Parathyroid adenoma (tissue), 2 donors: ENCODE data around the gene EPB41.
A peak's percentile ranks its signal among the peaks of the same experiment; 100 is the strongest.

ENCODE experiments used
- H2AFZ ChIP-seq: fragments of 300-600 bp; sonication (generic); one replicate; pipeline ENCODE4 v1.7.0; 2017; ENCODE audit warnings: antibody characterized with exemption, mild to moderate bottlenecking
- H3K27ac ChIP-seq: fragments of 300-600 bp; sonication (generic); one replicate; pipeline ENCODE4 v1.7.0; 2017
- H3K27me3 ChIP-seq: fragments of 300-600 bp; sonication (generic); one replicate; pipeline ENCODE4 v1.7.0; 2017; ENCODE audit warnings: low read length; ENCODE audit not compliant: control insufficient read depth, insufficient read depth
- H3K36me3 ChIP-seq: fragments of 300-600 bp; sonication (generic); one replicate; pipeline ENCODE4 v1.7.0; 2017; ENCODE audit warnings: low read length; ENCODE audit not compliant: control insufficient read depth, insufficient read depth
- H3K4me1 ChIP-seq: fragments of 300-600 bp; sonication (generic); one replicate; pipeline ENCODE4 v1.7.0; 2017; ENCODE audit warnings: control low read depth
- H3K4me2 ChIP-seq: fragments of 300-600 bp; sonication (generic); one replicate; pipeline ENCODE4 v1.7.0; 2017; ENCODE audit warnings: low read length
- H3K4me3 ChIP-seq: fragments of 300-600 bp; sonication (generic); one replicate; pipeline ENCODE4 v1.7.0; 2017; ENCODE audit warnings: low read depth, low read length
- H3K79me2 ChIP-seq: fragments of 300-600 bp; sonication (generic); one replicate; pipeline ENCODE4 v1.7.0; 2017; ENCODE audit warnings: control low read depth
- H3K9ac ChIP-seq: fragments of 300-600 bp; sonication (generic); one replicate; pipeline ENCODE4 v1.7.0; 2017; ENCODE audit warnings: mild to moderate bottlenecking
- H3K9me3 ChIP-seq: fragments of 300-600 bp; sonication (generic); one replicate; pipeline ENCODE4 v1.7.0; 2017; ENCODE audit warnings: low read length; ENCODE audit not compliant: control insufficient read depth
- TF ChIP-seq, protein P1 (sequence below): fragments of 300-600 bp; sonication (generic); IDR thresholded peaks from one replicate; pipeline ENCODE4 v1.7.0; 2017; ENCODE audit warnings: antibody characterized with exemption, mild to moderate bottlenecking
- donor health status: primary hyperparathyroidism.

EPB41 gene

DNA sequence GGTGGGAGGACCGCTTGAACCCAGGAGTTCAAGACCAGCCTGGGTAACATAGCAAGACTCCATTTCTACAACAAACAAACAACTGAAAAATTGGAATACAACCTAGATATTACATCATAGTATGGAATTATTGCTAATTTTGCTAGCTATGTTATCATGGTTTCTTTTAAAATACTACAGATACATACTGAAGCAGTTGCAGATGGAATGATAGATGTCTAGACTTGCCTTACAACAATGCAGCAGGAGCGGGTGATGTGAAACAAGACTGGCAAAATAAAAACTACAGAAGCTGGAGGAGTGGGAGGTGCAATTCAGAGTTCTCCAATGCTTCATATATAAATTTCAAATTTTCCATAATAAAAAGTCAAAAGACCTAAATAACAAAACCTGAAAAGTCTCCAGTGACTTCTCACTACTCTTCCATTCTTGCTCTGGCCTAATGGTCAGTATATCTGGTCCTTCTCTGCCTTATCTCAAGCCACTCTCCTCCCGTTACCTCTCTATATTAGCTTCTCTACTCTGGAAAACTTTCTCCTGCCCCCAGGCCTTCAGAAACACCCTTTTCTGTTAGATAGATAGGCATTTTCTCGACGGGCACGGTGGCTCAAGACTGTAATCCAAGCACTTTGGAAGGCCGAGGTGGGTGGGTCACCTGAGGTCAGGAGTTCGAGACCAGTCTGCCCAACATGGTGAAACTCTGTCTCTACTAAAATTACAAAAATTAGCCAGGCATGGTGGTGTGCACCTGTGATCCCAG is 237.9 kb downstream of the EPB41 start:
- Histone ChIP-seq H2AFZ (no peak overlapping the region), H3K79me2 (peaks cover 6% of the 10 kb centered on the region), H3K36me3 (no peaks in the 10 kb centered on the region), H3K9ac (no peak overlapping the region), H3K4me2 (no peak overlapping the region), H3K27me3 (no peaks in the 10 kb centered on the region), H3K9me3 (no peaks in the 10 kb centered on the region), H3K4me3 (no peak overlapping the region), H3K4me1 (peaks cover 18% of the 10 kb centered on the region), H3K27ac (no peak overlapping the region)
- TF ChIP-seq, protein P1, sequence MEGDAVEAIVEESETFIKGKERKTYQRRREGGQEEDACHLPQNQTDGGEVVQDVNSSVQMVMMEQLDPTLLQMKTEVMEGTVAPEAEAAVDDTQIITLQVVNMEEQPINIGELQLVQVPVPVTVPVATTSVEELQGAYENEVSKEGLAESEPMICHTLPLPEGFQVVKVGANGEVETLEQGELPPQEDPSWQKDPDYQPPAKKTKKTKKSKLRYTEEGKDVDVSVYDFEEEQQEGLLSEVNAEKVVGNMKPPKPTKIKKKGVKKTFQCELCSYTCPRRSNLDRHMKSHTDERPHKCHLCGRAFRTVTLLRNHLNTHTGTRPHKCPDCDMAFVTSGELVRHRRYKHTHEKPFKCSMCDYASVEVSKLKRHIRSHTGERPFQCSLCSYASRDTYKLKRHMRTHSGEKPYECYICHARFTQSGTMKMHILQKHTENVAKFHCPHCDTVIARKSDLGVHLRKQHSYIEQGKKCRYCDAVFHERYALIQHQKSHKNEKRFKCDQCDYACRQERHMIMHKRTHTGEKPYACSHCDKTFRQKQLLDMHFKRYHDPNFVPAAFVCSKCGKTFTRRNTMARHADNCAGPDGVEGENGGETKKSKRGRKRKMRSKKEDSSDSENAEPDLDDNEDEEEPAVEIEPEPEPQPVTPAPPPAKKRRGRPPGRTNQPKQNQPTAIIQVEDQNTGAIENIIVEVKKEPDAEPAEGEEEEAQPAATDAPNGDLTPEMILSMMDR, result no peak

GRCh38 chr1:29156543-29157268 is 242.3 kb downstream of the EPB41 start:
- peaks cover 26% of the 10 kb centered on the region for H3K4me1 ChIP-seq
- H3K27me3 ChIP-seq, result no peaks in the 10 kb centered on the region
- H3K36me3 ChIP-seq, result no peaks in the 10 kb centered on the region
- peak overlapping the region; percentile 40 for H3K4me3 ChIP-seq
- H2AFZ ChIP-seq, result no peak overlapping the region
- peak overlapping the region; percentile 83 for H3K27ac ChIP-seq
- H3K9me3 ChIP-seq, result no peaks in the 10 kb centered on the region
- no peak overlapping the region for H3K9ac ChIP-seq
- peaks cover 4% of the 10 kb centered on the region for H3K79me2 ChIP-seq
- TF ChIP-seq, protein P1, result no peak
- peak overlapping the region; percentile 48 for H3K4me2 ChIP-seq

DNA sequence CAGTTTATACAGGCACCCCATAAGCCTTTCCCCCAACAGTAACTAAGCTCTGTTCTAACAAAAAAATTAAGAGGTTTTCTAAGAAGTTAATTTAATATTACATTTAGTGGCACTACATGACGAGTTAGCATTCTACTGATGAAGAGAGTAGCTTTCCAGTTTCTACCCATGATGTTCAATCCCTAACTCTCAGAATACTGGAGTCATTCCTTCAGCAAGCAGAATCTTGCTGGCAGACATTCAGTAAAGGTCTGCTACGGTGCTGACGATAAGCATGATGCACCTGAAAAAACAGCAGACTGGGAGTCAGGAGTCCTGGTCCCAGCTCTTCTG is 242.9 kb downstream of the EPB41 start:
- Histone ChIP-seq H3K79me2 (peaks cover 4% of the 10 kb centered on the region), H3K27me3 (no peaks in the 10 kb centered on the region), H3K27ac (peak overlapping the region; percentile 83), H3K4me1 (peaks cover 26% of the 10 kb centered on the region), H3K4me2 (peak overlapping the region; percentile 27), H3K9ac (no peak overlapping the region), H3K9me3 (no peaks in the 10 kb centered on the region), H2AFZ (no peak overlapping the region), H3K4me3 (peak overlapping the region; percentile 40), H3K36me3 (no peaks in the 10 kb centered on the region)
- TF ChIP-seq, protein P1, result no peak

DNA sequence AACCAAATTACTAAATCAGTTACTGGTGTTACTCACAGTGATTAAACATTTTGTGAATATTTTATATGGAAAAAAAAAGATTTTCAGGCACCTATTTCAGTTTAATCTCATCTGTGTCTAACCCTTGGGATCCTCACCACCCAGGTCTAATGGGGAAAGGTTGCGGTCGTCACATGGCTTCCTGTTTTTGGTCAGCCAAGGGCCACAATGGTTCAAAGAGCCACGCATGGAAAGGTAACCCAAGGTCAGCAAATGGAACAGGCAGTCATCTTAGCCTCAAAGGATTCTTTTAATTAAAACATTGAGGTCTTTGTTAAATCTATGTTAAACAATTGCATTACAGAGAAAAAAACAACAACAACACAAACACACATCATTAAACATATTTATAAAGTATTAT is 245.4 kb downstream of the EPB41 start:
- Histone ChIP-seq H3K4me1 (peaks cover 22% of the 10 kb centered on the region), H3K4me2 (no peak overlapping the region), H3K4me3 (no peak overlapping the region), H2AFZ (no peak overlapping the region), H3K27ac (no peak overlapping the region), H3K36me3 (no peaks in the 10 kb centered on the region), H3K27me3 (no peaks in the 10 kb centered on the region), H3K9ac (no peak overlapping the region), H3K79me2 (peaks cover 3% of the 10 kb centered on the region), H3K9me3 (no peaks in the 10 kb centered on the region)
- TF ChIP-seq, protein P1, result no peak
